NCI-H460 (cell line): Measurements from ENCODE around the gene OTUD5. TPM values are rescaled to one million over a fixed set of nuclear protein-coding genes. Genes with fewer than 3 reads are reported as not detected.
"Not testable (repeated sequence)": the region's sequence is repeated elsewhere in the genome, so short reads cannot be mapped to it uniquely, and the experiment has no call there.

Experiments
- DNase-seq: peaks from one replicate; pipeline ENCODE4 v3.0.0-alpha.2; 2016; ENCODE audit warnings: low read depth; ENCODE audit errors: extremely low read depth
- small RNA-seq, 2 experiments: library from RNA; depleted of rRNA; stranded (forward); fragments of <200 nt; gene quantifications; one replicate each; pipeline ENCODE3, GENCODE V24; 2014
- total RNA-seq: library from RNA; depleted of rRNA; stranded (reverse); fragments of >200 nt; shearing (Covaris generic); gene quantifications from 2 replicates; pipeline ENCODE4 v1.2.3, GENCODE V29; 2014; rRNA removed

OTUD5 gene
- total RNA-seq, 1 experiment from 2014 or later = 28.6 TPM

DNA sequence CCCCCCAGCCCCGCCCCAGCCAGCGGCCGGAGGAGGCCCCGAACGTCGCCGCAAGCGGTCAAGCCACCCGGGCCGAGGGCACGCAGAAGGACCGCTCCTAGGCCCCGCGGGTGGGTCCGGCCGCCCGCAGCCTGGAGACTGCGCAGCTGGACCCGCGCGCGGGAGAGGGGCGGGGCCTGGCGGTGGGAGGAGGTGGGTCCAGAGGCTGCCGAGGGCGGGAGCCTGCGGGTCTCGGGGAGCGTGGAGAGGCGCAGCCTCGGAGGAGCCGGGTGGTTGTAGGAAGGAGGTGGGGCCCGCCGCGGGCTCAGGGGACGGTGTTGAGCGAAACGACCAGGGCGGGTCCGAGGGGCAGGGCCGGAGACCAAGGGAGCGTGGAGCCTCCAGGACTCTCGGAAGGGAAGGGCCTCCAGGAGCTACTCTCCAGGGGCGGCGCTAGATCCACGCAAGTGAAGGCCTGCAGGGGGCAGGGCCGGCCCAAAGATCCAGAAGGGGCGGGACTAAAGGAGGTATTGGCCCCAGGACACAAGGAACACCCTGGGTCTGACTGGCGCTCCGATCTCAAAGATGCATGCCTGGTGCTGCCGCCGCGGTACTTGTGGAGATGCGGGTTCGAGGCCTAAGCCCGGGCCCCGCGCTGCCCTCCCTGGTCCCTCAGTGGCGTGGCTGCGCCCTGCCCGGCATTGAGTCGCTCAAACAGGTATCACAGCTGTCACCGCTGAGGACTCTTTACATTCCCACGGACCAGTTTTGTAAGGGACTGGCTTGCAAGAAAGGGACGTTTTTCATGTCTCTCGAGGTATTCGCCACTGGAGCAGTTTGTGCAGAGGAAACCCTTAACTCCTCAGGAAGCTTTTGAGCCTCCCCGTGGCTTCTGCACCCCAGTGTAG, 65.8 kb downstream of the OTUD5 start:
- DNase-seq = peak; percentile 87

DNA sequence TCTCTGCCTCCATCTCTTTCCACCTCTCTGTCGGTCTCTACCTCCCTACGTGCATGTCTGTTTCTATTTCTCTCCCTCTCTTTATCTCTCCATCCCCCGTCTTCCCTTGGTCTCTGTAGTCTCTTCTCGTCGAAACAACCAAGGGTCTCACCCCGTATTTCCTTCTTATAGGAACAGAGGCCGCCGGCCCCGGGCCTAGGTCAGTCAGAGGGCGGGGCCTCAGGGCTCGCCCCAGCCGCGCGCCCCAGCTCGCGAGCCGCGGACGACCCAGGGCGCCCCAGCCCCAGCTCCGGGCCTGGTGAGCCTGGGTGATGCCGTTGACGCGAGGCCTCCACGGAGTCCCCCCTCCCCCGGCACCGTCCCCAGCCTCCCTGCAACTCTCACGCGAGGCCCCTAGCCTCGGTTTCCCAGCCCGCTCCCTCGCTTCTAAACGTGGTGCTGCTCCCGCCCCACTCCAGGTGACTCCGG, 66.4 kb downstream of the OTUD5 start:
- DNase-seq = no peak

DNA sequence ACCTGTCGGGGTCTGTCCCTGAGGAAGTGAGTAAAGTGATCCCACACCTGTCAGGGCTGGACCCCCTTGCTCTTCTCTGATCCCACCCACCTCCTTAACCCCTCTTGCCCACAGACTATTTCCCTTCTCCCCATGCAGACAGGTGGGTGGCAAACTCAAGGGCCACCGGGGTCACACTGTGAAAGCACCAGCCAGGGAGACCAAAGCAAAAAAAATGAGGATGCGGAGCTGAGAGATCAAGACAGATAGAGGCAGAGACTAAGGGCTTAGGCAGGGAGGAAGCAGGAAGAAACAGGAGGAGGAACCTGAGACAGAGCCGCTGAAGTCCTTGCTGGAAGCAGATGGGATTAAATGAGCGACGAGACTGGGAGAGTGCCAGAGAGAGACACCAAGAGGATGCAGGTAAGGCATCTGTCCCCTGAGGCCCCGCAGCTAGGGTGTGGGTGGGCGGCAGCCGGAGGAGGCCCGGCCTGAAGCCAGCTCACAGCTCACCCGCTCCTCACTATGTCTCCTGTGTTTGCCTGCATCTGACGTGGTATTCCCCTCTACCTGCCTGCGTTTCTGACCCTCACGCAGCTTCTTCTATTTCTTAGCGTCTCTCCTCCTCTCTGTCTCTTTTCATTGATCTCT, 67.0 kb downstream of the OTUD5 start:
- no peak for DNase-seq

DNA sequence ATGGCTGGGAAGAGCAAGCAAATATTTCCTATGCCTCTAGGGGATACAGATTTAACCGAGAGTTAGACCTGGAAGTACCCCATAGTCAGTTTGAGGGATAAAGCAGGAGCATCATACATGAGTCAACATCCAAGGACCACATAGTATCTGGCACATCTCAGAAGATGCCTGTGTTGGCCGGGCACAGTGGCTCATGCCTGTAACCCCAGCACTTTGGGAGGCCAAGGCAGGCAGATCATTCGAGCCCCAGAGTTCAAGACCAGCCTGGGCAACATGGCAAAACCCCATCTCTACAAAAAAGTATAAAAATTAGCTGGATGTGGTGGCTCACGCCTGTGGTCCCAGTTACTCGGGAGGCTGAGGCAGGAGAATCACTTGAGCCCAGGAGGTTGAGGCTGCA, 70.8 kb downstream of the OTUD5 start:
- DNase-seq = not testable (repeated sequence)

DNA sequence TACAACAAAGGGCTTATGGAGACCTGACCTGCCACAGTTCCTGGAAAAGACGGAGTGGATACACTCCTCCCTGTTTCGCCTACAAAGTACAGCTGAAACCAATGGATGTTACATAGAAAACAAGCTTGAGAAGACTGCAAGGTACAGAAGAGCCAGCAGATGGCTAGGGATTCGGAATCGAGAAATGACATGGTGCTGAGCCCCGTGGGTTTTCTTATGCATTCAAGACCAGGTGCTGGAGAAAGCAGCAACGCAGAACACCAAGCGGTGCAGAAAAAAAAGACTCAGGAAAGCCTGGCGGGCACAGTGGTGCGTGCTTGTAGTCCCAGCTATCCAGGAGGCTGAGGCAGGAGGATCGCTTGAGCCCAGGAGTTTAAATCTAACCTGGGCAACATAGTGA, 73.7 kb downstream of the OTUD5 start:
- no peak for DNase-seq

DNA sequence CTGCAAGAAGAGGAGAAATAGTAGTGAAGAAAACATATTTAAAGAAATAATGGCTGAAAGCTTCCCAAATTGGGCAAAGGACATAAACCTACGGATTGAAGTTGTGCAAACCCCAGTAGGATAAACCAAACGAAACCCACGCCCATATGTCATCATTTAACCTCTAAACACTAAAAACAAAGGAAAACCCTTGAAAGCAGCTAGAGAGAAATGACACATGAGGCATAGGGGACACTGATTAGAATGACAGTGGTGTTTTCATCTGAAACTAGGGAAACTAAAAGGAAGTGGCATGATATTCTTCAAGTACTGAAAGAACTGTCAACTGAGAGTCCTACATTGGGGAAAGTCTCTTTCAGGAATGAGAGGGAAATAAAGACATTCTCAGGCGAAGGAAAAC, 80.5 kb downstream of the OTUD5 start:
- not testable (repeated sequence) for DNase-seq

Small RNA genes within 50 kb of the gene (small RNA-seq; reads per million reads assigned to genes)
- gene RNU6-722P = 0 reads per million in 2 experiments

Other genes with a start within 250 kb of the OTUD5 start
- gene GLOD5, start 195.9 kb downstream of the OTUD5 start, total RNA-seq = not detected in 2 replicates
- not detected in 2 replicates for gene GATA1, start 171.0 kb downstream of the OTUD5 start, total RNA-seq
- 40.1 and 44.9 TPM in 2 replicates for gene HDAC6, start 155.5 kb downstream of the OTUD5 start, total RNA-seq
- gene ERAS, start 131.1 kb downstream of the OTUD5 start, total RNA-seq = 0.10 TPM in 1 of 2 replicates, not detected in the other
- 7.5 and 8.1 TPM in 2 replicates for gene PCSK1N, start 122.0 kb downstream of the OTUD5 start, total RNA-seq
- gene TIMM17B, start 59.8 kb downstream of the OTUD5 start, total RNA-seq = 82.3 and 102 TPM in 2 replicates
- 94.3 and 105 TPM in 2 replicates for gene PQBP1, start 59.7 kb downstream of the OTUD5 start, total RNA-seq
- gene SLC35A2, start 46.0 kb downstream of the OTUD5 start, total RNA-seq = 22.8 and 25.9 TPM in 2 replicates
- gene PIM2, start 38.6 kb downstream of the OTUD5 start, total RNA-seq = 19.3 and 21.4 TPM in 2 replicates
- 0.58 and 0.72 TPM in 2 replicates for gene KCND1, start 14.2 kb upstream of the OTUD5 start, total RNA-seq
- gene GRIPAP1, start 44.7 kb upstream of the OTUD5 start, total RNA-seq = 31.6 and 33.1 TPM in 2 replicates
- gene TFE3, start 85.8 kb upstream of the OTUD5 start, total RNA-seq = 56.8 and 59.4 TPM in 2 replicates
- 0.22 and 0.52 TPM in 2 replicates for gene CCDC120, start 101.4 kb upstream of the OTUD5 start, total RNA-seq
- 8.1 and 11.1 TPM in 2 replicates for gene PRAF2, start 116.4 kb upstream of the OTUD5 start, total RNA-seq
- 85.0 and 104 TPM in 2 replicates for gene WDR45, start 122.3 kb upstream of the OTUD5 start, total RNA-seq
- gene GPKOW, start 166.1 kb upstream of the OTUD5 start, total RNA-seq = 30.6 and 31.7 TPM in 2 replicates
- gene MAGIX, start 205.2 kb upstream of the OTUD5 start, total RNA-seq = 0.89 and 2.4 TPM in 2 replicates
- gene PLP2, start 214.3 kb upstream of the OTUD5 start, total RNA-seq = 238 and 249 TPM in 2 replicates
- 11.0 and 13.3 TPM in 2 replicates for gene PRICKLE3, start 228.8 kb upstream of the OTUD5 start, total RNA-seq
- gene SYP, start 242.6 kb upstream of the OTUD5 start, total RNA-seq = 0.89 and 0.92 TPM in 2 replicates